Nephron (organoid): ENCODE data around the gene TUBA1B.
A peak's percentile ranks its signal among the peaks of the same experiment; 100 is the strongest.

Experiments used
- H3K27ac Mint-ChIP-seq, 3 experiments: 2 replicates each; pipeline ENCODE4 v1.8.0; 2020; ENCODE audit warnings: mixed read lengths in 3 of 3, mild to moderate bottlenecking in 2 of 3, moderate library complexity in 1 of 3
- H3K27me3 Mint-ChIP-seq: 2 replicates; pipeline ENCODE4 v1.8.0; 2021; ENCODE audit warnings: low read depth, mild to moderate bottlenecking, moderate library complexity, mixed read lengths
- H3K36me3 Mint-ChIP-seq: 2 replicates; pipeline ENCODE4 v1.8.0; 2020; ENCODE audit warnings: low read depth, mixed read lengths
- H3K4me1 Mint-ChIP-seq: 2 replicates; pipeline ENCODE4 v1.8.0; 2020; ENCODE audit warnings: mixed read lengths
- H3K4me3 Mint-ChIP-seq, 3 experiments: 2 replicates each; pipeline ENCODE4 v1.8.0; 2020; ENCODE audit warnings: mild to moderate bottlenecking in 3 of 3, mixed read lengths in 3 of 3, moderate library complexity in 2 of 3
- H3K9me3 Mint-ChIP-seq: 2 replicates; pipeline ENCODE4 v1.8.0; 2020; ENCODE audit warnings: mixed read lengths
- TF ChIP-seq, protein P1 (sequence below), 3 experiments: fragments of 200-600 bp; sonication (generic); IDR thresholded peaks; one replicate each; pipeline ENCODE4 v1.5.0; 2021; ENCODE audit warnings: antibody characterized with exemption in 3 of 3; ENCODE audit not compliant: unreplicated experiment in 3 of 3

The TUBA1B gene

DNA sequence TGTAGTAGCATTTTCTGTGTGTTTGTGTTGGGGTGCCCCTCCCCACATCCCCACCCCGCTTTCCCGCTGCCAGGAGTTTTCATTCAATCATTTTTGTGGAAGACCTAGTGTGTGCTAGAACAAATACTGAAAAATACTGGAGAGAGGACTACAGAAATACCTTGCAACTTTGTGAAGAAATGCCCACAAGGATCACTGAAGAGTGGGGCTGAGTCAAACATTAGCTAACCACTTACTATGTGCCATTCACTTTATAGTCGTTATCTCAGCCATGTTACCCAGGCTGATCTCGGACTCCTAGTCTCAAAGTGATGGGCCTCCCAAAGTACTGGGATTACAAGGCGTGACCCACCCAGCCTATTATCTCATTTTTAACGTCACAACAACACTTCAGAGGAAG is 20.0 kb downstream of the TUBA1B start:
- Mint-ChIP-seq H3K9me3 (no peaks in the 10 kb centered on the region), H3K4me1 (peaks cover 32% of the 10 kb centered on the region), H3K4me3 (peak overlapping the region; percentile 88 to 98 (median 97)), H3K27me3 (no peaks in the 10 kb centered on the region), H3K36me3 (peaks cover 5% of the 10 kb centered on the region), H3K27ac (peak overlapping the region; percentile 87 to 96 (median 95))
- TF ChIP-seq, protein P1, sequence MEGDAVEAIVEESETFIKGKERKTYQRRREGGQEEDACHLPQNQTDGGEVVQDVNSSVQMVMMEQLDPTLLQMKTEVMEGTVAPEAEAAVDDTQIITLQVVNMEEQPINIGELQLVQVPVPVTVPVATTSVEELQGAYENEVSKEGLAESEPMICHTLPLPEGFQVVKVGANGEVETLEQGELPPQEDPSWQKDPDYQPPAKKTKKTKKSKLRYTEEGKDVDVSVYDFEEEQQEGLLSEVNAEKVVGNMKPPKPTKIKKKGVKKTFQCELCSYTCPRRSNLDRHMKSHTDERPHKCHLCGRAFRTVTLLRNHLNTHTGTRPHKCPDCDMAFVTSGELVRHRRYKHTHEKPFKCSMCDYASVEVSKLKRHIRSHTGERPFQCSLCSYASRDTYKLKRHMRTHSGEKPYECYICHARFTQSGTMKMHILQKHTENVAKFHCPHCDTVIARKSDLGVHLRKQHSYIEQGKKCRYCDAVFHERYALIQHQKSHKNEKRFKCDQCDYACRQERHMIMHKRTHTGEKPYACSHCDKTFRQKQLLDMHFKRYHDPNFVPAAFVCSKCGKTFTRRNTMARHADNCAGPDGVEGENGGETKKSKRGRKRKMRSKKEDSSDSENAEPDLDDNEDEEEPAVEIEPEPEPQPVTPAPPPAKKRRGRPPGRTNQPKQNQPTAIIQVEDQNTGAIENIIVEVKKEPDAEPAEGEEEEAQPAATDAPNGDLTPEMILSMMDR (IDR thresholded peaks at IDR 0.05; ENCODE audit: unreplicated experiment in 3 of 3): no peak

DNA sequence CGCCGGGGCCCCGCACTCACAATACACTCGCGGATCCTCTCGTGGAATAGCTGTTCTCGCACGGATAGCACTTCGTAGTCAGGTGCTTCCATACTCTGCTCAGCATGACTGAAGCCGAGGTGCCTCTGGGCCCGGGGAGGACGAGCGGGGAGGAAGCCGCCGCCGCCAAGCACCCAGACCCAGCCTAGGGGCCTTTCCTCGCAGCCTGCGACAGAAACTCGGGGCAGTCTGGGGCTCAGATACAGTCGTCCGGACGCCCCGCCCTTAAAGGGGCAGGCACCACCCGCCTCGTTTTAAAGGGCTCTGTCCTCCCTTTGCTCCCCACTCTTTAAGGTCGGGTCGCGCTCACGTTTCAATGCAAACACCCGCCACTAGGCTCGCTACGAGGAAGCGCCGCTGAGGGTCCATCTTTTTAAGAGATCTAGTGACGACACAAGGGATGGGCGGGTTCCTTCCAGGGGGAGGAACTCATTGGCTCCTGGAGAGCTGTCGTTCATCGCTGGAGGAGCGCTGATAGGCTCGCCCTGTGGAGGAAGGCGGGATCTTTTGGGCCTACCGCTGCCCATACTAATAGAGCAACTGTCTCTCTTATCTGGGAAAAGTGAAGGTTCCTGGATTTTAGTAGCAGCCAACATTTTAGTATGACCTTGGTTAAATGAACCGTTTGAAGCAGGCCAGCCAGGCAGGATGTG is 20.6 kb downstream of the TUBA1B start, which contains the start of gene LMBR1L:
TSS of gene LMBR1L (minus strand) at position 384 of the 692 bp plus-strand sequence. CDS start at position 92, 292 bp downstream.
- H3K9me3 Mint-ChIP-seq: no peaks in the 10 kb centered on the region
- H3K27me3 Mint-ChIP-seq: no peaks in the 10 kb centered on the region
- H3K27ac Mint-ChIP-seq: peak within 1 kb of the TSS; percentile 87 to 96 (median 95)
- peaks cover 32% of the 10 kb centered on the region for H3K4me1 Mint-ChIP-seq
- H3K36me3 Mint-ChIP-seq: peaks cover 5% of the 10 kb centered on the region
- H3K4me3 Mint-ChIP-seq: peak within 1 kb of the TSS; percentile 88 to 98 (median 97)
- TF ChIP-seq, protein P1 (IDR thresholded peaks at IDR 0.05; ENCODE audit: unreplicated experiment in 3 of 3): peak; percentile 51 to 56 (median 54)

DNA sequence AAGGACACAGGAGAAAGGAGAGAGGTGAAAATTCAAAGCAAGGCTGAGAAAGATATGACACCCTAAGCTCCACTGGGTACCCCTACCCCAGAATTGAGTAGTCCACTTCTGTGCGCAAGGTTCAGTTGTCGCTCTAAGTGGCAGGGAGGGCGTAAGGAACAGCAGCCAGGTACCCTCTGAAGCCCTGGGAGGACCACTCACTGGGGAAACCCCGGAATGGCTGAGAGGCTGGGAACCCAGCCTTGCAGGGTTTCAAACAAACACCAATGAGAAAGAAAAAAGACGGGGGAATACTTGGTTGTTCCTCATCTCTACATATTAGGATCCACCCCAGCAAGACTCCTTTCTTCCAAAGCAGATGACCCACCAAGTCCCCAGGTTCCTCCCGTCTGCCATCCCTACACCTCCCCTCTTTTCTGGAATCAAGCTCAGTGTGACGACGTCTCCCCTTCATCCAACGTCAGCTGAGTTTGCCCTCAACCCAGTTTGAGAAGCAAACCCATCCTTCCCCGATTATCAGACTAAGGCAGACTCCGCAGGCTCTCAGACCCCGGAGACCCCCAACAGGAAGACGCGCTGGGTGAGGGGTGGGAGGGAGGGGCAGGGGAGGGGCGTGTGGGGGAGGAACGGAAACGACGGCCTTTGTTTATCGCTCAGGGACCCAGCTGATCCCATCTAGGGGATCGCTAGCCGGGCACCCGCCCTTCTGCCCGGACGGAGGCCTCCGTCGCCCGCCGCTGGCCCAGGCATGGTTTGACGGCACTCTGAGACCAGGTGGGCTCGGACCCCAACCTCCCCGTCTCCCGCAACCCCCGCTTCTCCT is 21.3 kb downstream of the TUBA1B start:
- Mint-ChIP-seq H3K27ac (peak overlapping the region; percentile 87 to 96 (median 95)), H3K36me3 (peaks cover 5% of the 10 kb centered on the region)

DNA sequence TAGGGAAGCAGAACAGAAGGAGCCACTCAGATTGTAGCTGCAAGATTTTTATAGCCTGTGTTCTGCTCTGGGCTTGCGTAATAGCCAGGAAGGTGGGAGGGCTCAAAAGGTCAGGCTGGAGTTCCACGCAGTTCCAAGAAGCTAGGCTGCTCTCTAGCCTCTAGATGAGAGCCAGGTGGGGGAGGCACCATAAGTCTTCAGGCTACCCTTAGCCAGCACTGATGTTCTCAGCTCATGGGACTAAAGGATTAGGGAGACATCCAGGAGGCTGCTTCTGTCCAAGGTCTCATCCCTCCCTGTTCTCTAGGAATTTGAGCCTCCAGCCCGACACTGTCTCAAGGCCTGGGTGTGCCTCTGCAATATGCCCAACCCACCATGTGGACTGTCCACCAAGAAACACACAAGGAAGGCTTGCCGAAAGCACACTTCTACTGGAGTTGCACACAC is 22.2 kb downstream of the TUBA1B start:
- Mint-ChIP-seq H3K9me3 (no peaks in the 10 kb centered on the region), H3K4me3 (peak overlapping the region; percentile 88 to 98 (median 97)), H3K4me1 (peaks cover 32% of the 10 kb centered on the region), H3K27ac (peak overlapping the region; percentile 78 to 96 (median 95)), H3K27me3 (no peaks in the 10 kb centered on the region), H3K36me3 (peaks cover 13% of the 10 kb centered on the region)
- TF ChIP-seq, protein P1 (IDR thresholded peaks at IDR 0.05; ENCODE audit: unreplicated experiment in 3 of 3): no peak

More for the DNA sequence above, 21.3 kb downstream of the TUBA1B start:
- Mint-ChIP-seq H3K4me1 (peaks cover 32% of the 10 kb centered on the region), H3K27me3 (no peaks in the 10 kb centered on the region), H3K4me3 (peak overlapping the region; percentile 88 to 98 (median 97)), H3K9me3 (no peaks in the 10 kb centered on the region)
- TF ChIP-seq, protein P1 (IDR thresholded peaks at IDR 0.05; ENCODE audit: unreplicated experiment in 3 of 3): no peak

DNA sequence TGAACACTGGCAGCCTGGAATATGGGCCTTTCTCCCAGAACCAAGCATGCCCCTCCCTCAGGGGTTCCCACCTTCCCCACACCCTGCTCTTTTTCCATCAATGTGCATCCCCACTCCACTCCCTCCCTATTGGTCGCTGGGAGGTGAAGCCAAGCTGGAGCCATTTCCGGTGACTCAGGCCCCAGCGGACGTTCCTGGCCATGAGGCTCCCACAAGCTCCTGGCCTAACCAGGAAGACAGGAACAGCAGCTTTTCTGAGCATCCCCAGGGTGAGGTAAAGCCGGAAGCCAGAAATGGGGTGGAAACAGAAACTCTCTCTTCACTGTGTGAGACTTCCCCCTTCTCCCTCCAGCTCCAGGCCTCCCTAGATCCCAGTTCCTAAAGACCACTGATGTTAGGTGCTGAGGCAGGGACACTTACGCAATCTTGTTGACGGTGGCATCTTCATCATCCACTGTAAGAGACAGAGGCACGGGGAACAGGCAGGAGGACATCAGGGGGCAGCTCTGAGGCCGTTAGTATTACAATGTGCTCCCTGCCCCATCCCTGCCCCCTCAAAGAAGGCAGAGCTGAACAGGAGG is 25.6 kb downstream of the TUBA1B start:
- Mint-ChIP-seq H3K4me1 (peaks cover 25% of the 10 kb centered on the region), H3K27me3 (no peaks in the 10 kb centered on the region), H3K4me3 (no peak overlapping the region), H3K27ac (no peak overlapping the region), H3K9me3 (no peaks in the 10 kb centered on the region), H3K36me3 (peaks cover 35% of the 10 kb centered on the region)
- TF ChIP-seq, protein P1 (IDR thresholded peaks at IDR 0.05; ENCODE audit: unreplicated experiment in 3 of 3): no peak
